Hepatic stellate cell (primary cell): ENCODE measurements around the gene SSR3.
A peak's percentile ranks its signal among the peaks of the same experiment; 100 is the strongest.
"Not testable (repeated sequence)": the region's sequence is repeated elsewhere in the genome, so short reads cannot be mapped to it uniquely, and the experiment has no call there.

Experiments
- DNase-seq: peaks from one replicate; pipeline ENCODE4 v3.0.0; 2011; ENCODE audit warnings: low spot score

Gene SSR3

DNA sequence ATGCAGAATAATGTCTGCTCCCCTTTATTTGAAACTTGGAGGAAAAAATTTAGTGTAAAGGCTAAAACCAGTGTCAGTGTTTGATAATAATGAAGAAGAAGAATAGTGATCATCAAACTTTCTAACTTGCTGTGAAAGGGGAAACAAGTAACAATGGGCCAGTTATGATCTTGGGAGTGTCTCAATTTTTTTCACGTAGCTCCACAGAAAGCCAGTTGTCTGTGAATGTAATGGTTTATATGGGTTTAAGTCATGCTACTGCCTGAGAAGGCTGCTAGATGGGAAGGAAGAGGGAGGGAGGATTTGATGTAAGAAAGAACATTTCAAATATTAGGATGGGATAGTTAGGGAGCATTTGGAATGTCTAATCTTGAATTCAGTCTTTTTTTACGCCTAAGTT lies 21.1 kb upstream of the SSR3 start:
- no peak for DNase-seq

DNA sequence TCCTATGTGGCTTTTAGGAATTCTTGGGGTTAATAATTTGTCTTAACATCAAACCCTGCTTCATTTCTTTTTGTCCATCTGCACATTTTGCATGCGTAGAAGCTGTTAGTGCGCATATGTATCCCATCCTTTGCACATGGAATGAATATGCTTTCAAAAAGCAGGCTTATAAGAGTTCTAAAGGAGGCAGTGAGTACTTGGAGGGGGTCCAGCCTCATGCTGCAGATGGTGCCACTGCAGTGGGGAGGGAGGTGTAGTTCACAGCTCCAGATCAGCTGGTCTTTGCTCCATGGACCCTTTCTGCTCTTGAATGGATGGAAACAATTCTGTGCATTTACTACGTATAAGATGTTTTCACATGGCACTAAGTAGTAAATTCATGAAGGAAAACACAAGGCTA lies 20.7 kb upstream of the SSR3 start:
- DNase-seq, result no peak

DNA sequence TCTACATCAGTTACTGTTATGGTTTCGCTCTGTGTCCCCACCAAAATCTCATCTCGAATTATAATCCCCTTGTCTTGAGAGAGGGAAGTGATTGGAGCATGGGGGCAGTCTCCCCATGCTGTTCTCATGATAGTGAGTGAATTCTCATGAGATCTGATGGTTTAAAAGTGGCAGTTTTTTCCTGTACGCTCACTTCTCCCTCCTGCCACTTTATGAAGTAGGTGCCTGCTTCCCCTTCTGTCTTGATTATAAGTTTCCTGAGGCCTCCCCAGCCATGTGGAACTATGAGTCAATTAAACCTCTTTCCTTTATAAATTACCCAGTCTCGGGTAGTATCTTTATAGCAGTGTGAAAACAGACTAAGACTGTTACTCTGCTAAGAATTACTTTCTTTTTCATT lies 15.0 kb upstream of the SSR3 start:
- DNase-seq, result not testable (repeated sequence)

DNA sequence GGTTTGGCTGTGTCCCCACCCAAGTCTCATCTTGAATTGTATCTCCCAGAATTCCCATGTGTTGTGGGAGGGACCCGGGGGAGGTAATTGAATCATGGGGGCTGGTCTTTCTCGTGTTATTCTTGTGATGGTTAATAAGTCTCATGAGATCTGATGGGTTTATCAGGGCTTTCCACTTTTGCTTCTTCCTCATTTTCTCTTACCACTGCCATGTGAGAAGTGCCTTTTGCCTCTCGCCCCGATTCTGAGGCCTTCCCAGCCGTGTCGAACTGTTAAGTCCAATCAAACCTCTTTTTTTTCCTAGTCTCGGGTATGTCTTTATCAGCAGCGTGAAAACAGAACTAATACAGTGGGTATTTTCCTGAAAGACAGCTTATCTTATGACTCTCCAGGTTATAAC lies 14.1 kb upstream of the SSR3 start:
- not testable (repeated sequence) for DNase-seq

DNA sequence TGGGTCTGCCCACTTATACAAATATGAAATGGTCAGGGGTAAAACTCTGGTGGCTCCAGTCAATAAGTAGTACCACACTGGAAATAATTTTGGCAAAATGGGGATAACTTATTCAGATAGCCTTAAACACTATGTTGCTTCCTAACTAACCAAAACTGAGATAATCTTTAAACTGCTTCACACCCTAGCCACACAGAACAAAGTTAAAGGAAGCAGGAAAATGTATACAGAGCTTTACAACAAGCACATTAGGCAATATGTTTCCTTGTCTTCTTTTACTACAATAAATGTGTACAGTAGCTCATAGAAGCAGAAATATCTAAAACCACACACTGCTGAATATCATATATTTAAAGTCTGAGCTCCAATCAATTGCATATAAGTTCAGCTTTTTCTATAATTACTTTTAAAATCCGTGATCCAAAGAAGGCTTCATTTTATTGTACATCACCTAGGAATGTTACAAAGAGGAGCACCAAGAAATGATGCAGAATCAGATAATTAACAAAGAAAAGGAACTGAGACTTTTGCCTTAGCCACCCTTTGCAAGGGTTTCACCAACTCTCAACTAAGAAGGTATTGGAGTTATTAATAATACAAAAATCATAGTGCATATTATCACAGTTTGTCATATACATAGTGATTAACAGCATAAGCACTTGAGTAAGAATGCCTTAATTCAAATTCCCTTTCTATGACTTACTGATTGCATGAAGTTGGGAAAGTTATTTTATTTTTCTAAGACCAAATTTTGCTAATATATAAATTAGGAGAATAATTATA lies 9.2 kb upstream of the SSR3 start:
- no peak for DNase-seq

DNA sequence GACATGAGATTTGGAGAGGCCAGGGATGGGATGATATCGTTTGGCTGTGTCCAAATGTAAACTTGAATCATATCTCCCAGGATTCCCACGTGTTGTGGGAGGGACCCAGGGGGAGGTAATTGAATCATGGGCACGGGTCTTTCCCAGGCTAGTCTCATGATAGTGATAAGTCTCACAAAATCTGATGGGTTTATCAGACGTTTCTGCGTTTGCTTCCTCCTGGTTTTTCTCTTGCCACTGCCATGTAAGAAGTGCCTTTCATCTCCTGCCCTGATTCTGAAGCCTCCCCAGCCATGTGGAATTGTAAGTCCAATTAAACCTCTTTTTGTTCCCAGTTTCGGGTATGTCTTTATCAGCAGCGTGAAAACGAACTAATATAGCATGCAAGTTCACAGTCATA lies 7.6 kb upstream of the SSR3 start:
- not testable (repeated sequence) for DNase-seq

DNA sequence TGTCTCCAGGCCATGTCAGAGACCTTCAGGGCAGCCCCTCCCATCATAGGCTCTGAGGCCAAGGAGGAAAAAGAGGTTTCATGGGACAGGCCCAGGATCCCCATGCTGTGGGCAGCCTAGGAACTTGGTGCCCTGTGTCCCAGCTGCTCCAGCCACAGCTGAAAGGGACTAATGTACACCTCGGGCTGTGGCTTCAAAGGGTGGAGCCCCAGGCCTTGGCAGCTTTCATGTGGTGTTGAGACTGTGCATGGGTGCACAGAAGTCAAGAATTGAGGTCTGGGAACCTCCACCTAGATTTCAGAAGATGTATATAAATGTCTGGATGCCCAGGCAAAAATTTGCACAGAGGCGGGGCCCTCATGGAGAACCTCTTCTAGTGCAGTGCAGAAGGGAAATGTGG lies 6.6 kb upstream of the SSR3 start:
- DNase-seq, result no peak

DNA sequence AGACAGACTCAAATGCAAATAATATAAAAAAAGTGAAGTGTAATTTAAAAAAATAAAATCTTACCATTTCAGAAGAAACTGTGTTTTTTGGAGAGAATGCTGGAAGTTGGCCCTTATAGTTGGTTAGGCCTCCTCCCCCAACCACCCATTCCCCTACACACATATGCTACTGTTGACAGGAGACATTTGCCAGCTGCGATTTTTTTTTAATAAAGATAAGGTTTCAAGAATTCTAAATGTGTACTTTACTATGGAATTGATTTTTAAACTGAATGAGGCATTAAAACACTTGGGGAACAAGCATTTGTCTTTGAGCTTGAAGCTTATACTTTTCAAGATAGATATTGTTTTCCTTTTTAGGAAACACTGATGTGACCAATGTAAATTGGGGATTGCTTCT lies 4.4 kb upstream of the SSR3 start:
- no peak for DNase-seq

DNA sequence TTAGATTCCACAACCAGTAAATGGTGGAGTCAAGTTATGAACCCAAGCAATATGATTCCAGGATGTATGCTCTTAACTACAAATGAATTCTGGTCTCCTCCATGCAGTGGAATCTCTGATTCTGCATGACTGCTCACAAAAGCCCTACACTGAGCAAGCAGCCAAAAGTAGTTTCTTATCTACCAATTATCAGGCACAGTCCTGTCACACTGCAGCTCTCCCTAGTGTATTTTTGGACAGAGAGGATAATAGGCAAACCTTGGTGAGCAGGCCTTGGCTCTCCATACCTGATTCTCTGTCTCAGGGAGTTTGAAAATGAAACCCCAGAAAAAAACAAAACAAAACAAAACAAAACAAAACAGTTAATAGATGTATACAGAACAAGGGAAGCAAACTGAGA lies 3.5 kb upstream of the SSR3 start:
- no peak for DNase-seq

DNA sequence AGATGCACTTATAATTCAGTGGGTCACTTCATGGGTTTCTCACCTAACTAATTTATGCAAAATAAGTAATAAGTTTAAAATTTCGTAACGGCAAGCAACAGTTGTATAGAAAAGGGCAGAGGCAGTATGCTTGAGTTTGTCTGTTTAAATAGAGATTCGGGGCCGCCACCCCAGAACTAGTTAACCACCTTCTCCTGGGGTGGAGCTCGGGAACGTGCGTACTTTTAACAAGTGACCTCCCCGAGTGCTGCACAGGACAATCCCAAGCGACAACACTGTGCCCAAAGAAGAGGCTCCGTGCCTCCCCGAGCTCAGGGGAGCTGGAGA lies 439 bp downstream of the SSR3 start:
- no peak for DNase-seq

DNA sequence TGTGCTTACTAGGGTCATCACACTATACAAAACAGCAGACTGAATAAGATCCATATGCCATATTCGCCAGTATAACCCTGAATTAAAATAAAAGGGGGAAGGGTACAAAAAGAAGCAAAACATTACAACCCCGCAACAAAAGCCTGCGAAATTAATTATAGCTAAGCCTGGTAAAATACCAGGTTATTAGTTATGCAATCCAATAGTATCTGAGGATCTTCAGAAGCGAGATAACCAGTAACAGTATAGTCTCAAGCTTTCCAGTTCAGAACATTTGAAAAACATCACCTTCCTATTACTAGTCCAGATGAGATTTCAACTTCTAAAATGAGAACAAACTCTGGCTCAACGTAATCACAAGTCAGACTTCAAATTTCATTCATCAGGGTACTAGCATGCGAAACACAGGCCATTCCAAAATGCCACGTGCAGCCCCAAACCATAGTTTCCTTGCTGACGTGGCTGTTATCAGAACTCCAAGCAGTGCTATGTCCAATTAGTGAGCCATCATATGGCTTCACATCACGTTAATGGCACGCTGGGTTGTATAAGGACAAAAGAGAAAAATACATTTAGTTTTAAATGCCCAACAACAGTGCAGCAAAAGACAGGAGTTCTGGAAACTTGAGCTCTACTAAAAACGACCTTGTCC lies 1.1 kb downstream of the SSR3 start:
- DNase-seq, result no peak

DNA sequence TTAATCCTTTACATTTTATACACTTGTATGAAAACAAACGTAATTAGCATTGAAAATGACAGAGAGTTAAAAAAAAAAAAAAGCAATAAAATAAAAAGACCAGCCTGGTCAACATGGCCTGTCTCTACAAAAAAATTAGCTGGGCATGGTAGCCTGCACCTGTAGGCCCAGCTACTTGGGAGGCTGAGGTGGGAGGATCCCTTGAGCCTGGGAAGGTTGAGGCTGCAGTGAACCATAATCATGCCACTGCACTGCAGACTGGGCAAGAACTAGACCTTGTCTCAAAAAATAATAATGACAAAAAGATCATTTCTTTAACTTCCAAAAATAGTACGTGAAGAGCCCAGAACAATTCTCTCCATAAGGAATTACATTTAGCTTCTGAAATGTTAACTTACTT lies 1.9 kb downstream of the SSR3 start:
- no peak for DNase-seq

DNA sequence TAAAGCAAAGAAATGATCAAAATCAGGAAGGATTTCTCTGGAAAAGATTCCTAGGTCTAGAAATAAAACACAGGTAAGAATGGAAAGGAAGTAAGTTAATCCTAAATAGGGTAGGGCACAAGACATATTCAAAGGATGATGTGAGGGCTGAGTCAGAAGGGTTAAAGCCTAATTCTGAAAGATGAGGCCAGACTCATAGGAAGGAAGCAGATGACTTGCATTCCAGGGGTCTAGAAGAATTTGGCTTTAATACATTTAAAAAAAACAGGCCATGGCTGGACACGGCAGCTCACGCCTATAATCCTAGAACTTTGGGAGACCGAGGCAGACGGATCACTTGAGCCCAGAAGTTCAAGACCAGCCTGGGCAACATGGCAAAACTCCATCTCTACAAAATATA lies 3.2 kb downstream of the SSR3 start:
- DNase-seq, result peak; percentile 41

DNA sequence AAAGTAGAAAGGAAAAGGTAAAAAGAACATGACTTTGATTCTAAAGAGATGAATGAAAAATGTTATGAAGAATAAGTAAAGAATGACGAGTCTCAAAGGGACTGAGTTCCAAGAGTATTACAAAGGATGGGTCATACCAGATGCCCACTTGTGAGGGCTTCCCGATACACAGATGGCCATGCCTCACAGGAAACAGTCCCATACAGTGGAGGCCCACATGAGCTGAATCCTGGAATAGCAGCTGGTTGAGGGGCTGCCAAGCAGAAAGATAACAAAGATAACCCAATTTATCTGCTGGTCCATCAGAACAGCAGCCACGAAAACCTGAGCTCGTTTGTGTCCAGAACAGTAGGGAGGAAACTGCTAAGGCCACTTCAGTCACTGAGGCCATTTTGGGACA lies 3.7 kb downstream of the SSR3 start:
- DNase-seq, result no peak

DNA sequence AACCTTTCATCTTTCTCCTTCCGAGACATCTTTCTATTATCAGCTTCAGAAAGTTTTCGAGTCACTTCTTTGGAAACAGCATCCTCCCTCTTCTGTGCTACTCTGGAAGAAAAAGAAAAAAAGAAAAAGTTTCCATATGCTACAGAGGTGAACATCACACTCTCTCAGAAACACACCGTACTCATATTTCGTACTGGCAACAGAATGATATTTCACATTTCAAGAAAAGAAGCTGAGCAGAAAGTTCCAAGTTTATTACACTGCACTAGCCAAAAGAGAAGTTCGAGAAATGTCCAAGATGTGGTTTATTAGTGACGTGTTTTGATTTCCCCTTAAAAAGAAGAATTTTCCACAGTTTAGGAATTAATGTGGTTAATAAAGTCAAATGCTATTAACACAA lies 6.0 kb downstream of the SSR3 start:
- DNase-seq, result no peak

DNA sequence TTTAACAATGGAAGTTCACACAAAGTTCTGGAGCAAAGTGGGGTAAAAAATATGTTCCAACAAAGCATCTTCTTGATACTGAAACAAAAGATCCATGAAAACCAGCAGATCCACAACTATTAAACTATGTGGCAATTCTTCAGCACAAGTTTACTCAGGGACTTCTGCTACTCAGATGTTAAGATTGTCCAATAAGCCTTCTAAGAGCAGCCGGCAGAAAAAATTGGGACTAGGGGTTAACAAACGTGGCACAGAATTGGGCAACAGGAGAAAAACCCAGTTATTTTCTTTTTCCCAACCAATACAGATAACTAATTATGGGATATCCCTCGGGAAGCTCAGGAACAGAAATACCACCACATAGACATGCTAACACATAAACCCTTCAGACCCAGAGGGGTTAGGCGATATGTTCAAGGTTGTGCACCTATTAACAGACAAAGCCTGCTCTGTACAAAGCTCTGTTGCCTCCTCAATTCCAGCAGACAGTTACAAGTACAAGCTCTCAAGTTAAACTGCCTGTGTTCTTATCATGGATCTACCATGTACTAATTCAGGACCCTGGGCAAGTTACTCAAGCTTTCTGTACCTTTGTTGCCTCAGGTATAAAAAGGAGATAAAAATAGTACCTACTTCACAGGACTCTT lies 6.8 kb downstream of the SSR3 start:
- DNase-seq, result no peak

DNA sequence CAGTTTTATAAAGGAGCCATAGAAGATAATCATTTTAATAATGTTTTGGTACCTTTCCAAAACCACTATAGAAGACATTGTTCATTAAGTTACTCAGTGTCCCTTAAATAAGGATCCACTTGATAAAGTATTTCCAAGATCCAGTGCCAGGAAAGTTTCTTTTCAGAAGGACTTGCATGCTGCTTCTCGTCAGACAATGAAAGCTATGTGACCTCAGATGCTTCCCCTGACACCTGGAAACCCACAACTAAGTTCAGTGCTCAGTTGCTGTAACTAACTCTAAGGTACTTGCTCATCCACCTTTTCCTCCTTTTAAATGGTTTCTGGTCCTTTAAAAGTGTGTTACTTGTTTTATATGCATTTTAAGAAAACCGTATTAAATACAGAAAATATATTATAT lies 7.3 kb downstream of the SSR3 start:
- no peak for DNase-seq

DNA sequence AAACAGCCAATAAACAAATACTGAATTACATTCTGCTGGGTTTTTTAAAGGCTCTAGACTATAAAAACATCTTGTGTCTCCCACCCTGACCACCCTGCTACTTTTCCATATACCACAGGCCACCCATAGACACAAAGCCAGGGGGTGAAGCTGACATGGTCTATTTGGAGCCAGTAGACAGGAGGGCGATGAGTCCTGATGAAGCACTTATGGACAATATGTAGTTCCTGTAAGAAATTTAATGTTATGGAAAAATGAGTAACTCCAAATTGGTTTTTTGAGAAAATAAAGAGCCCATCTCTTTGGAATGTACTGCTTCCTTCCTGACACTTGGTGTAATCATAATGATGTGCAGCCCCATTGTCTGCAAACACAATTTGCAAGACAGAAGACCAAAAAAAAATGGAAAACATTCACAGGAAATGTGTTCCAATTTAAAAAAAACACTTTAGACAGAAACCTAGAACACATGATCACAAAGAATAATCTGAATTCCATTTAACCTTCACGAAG lies 11.8 kb downstream of the SSR3 start:
- DNase-seq, result no peak

DNA sequence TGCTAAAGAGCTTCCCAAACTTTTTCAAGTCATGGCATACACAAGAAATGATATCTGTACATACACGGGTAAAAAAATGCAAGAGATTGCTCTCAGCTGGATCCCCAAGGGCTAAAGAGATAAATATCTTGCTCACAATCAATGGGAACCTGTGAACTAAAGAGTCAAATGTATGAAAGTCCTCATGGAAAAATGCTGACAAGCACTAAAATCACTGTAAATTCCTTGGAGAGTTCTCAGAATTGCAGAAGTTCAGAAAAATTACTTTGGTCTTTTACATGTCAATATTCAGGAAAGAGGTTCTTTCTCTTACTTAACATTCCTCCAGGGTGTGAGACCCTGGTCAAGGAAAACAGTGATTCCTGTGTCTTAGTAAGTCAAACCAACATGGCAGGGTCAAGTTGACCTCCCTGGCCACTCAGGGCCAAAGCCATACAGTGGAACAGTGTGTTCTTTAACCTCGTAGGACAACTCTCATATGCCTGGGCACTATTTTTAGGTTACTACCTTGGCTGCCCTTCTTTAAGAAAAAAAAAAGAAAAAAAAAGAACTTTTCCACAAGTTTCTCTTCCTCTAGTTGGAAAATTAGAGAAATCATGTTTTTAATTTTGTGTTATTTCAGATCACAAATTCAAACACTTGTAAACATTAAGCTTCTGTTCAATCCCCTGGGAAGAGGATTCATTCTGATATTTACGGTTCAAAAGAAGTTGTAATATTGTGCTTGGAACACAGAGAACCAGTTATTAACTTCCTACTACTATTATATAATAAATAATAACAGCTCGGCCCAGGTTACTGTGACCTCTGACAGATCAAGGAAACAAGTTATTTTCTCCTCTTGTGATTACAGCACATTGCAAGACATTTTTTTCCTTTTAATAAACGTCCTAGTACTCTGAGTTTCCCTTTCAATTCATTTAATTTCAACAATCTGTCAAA lies 12.5 kb downstream of the SSR3 start:
- no peak for DNase-seq

DNA sequence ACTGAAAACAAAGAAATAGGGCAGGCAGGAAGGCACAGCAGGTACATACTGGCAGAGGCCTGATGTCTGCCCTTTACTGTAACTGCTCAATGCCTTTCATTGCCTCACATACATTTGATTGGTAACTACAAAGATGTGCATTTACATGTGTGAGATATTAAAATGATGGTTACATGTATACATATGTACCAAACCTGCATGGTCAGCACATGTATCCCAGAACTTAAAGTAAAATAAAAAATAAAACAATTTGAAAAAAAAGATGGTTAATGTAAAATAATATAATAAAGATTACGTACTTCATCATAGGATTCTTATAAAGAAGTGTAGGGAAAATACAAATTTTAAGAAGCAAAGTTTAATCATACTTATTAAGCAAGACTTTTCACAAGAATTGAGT lies 15.1 kb downstream of the SSR3 start:
- DNase-seq, result no peak

DNA sequence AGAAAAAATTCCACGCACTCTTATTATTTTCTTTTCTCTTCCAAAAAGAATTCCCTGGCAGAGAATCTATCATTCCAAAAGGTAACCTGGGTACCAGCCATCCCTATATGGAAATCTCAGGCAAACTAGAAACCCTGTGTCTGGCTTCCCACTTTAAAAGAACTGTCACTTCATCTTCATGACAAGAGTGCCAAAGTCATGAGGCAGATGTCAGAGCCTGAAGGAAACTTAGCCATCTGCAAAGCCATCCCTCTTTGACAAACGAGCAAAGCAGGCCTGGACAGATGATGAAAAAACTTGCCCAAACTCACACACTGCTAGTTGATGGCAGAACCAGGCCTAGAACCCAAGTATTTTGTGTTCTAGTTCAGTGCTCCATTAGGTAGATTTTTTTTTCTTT lies 15.9 kb downstream of the SSR3 start:
- no peak for DNase-seq
